Nephron (organoid): ENCODE data around the gene NDFIP1.

Experiments used
- H3K27ac Mint-ChIP-seq, 3 experiments: 2 replicates each; pipeline ENCODE4 v1.8.0; 2020; ENCODE audit warnings: mixed read lengths in 3 of 3, mild to moderate bottlenecking in 2 of 3, moderate library complexity in 1 of 3
- H3K27me3 Mint-ChIP-seq: 2 replicates; pipeline ENCODE4 v1.8.0; 2021; ENCODE audit warnings: low read depth, mild to moderate bottlenecking, moderate library complexity, mixed read lengths
- H3K36me3 Mint-ChIP-seq: 2 replicates; pipeline ENCODE4 v1.8.0; 2020; ENCODE audit warnings: low read depth, mixed read lengths
- H3K4me1 Mint-ChIP-seq: 2 replicates; pipeline ENCODE4 v1.8.0; 2020; ENCODE audit warnings: mixed read lengths
- H3K4me3 Mint-ChIP-seq, 3 experiments: 2 replicates each; pipeline ENCODE4 v1.8.0; 2020; ENCODE audit warnings: mild to moderate bottlenecking in 3 of 3, mixed read lengths in 3 of 3, moderate library complexity in 2 of 3
- H3K9me3 Mint-ChIP-seq: 2 replicates; pipeline ENCODE4 v1.8.0; 2020; ENCODE audit warnings: mixed read lengths
- TF ChIP-seq, protein P1 (sequence below), 3 experiments: fragments of 200-600 bp; sonication (generic); IDR thresholded peaks; one replicate each; pipeline ENCODE4 v1.5.0; 2021; ENCODE audit warnings: antibody characterized with exemption in 3 of 3; ENCODE audit not compliant: unreplicated experiment in 3 of 3

The NDFIP1 gene

DNA sequence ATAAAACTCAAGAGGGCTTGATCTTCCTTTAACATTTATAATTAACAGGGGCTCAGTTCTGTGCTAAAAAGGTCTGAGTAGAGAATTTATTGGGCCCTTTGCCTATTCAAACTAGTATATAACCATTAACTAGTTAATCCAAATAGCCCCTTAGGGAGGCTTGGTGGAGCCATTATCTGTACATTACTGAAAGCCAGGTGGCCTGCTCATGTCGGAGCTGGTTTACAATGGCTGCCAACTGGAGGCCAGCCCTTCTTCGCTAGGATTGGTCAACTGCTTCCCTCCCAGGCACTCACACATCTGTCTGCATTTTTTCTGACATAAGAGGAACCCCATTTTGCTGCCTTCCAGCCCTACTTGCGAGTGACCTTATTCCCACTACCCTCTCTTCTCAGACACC lies 30.4 kb upstream of the NDFIP1 start:
- no peaks in the 10 kb centered on the region for H3K27me3 Mint-ChIP-seq
- peaks cover 4% of the 10 kb centered on the region for H3K36me3 Mint-ChIP-seq
- H3K4me3 Mint-ChIP-seq: no peak overlapping the region
- peaks cover 14% of the 10 kb centered on the region for H3K4me1 Mint-ChIP-seq
- TF ChIP-seq, protein P1, sequence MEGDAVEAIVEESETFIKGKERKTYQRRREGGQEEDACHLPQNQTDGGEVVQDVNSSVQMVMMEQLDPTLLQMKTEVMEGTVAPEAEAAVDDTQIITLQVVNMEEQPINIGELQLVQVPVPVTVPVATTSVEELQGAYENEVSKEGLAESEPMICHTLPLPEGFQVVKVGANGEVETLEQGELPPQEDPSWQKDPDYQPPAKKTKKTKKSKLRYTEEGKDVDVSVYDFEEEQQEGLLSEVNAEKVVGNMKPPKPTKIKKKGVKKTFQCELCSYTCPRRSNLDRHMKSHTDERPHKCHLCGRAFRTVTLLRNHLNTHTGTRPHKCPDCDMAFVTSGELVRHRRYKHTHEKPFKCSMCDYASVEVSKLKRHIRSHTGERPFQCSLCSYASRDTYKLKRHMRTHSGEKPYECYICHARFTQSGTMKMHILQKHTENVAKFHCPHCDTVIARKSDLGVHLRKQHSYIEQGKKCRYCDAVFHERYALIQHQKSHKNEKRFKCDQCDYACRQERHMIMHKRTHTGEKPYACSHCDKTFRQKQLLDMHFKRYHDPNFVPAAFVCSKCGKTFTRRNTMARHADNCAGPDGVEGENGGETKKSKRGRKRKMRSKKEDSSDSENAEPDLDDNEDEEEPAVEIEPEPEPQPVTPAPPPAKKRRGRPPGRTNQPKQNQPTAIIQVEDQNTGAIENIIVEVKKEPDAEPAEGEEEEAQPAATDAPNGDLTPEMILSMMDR (IDR thresholded peaks at IDR 0.05; ENCODE audit: unreplicated experiment in 3 of 3): no peak
- peaks cover 4% of the 10 kb centered on the region for H3K9me3 Mint-ChIP-seq
- peak overlapping the region in 1 of 3 experiments; percentile 50 for H3K27ac Mint-ChIP-seq

- H3K27ac Mint-ChIP-seq: peak overlapping the region in 1 of 3 experiments; percentile 50
- peaks cover 4% of the 10 kb centered on the region for H3K9me3 Mint-ChIP-seq
- H3K4me3 Mint-ChIP-seq: no peak overlapping the region
- H3K4me1 Mint-ChIP-seq: peaks cover 14% of the 10 kb centered on the region
- TF ChIP-seq, protein P1 (IDR thresholded peaks at IDR 0.05; ENCODE audit: unreplicated experiment in 3 of 3): no peak
- peaks cover 4% of the 10 kb centered on the region for H3K36me3 Mint-ChIP-seq
- H3K27me3 Mint-ChIP-seq: no peaks in the 10 kb centered on the region
These were observed 29.9 kb upstream of the NDFIP1 start for GRCh38 chr5:142078706-142079105.

- H3K4me1 Mint-ChIP-seq: peaks cover 18% of the 10 kb centered on the region
- H3K9me3 Mint-ChIP-seq: peaks cover 4% of the 10 kb centered on the region
- H3K36me3 Mint-ChIP-seq: peaks cover 2% of the 10 kb centered on the region
- TF ChIP-seq, protein P1 (IDR thresholded peaks at IDR 0.05; ENCODE audit: unreplicated experiment in 3 of 3): no peak
- no peaks in the 10 kb centered on the region for H3K27me3 Mint-ChIP-seq
- H3K27ac Mint-ChIP-seq: peak overlapping the region in 2 of 3 experiments; percentile 25 to 50
- no peak overlapping the region for H3K4me3 Mint-ChIP-seq
These were observed 29.3 kb upstream of the NDFIP1 start for GRCh38 chr5:142079306-142079721.

DNA sequence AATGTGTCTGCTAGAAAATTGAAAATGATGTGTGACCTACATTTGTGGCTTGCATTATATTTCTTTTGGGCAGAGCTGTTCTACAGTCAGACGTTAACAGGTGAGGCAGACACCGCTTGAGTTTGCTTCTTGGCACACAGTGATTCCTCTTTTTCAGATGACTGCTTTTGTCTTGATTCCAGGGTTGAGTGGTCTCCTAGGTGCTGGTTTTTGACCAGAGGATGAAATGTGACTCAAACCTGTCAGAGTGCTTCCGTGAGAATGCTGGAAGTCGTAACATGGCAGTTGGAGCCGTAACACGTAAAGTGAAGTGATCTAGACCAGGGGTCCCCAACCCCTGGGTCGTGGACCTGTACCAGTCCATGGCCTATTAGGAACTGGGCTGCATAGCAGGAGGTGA lies 28.3 kb upstream of the NDFIP1 start:
- TF ChIP-seq, protein P1 (IDR thresholded peaks at IDR 0.05; ENCODE audit: unreplicated experiment in 3 of 3): no peak
- no peak overlapping the region for H3K4me3 Mint-ChIP-seq
- no peaks in the 10 kb centered on the region for H3K36me3 Mint-ChIP-seq
- peaks cover under 1% of the 10 kb centered on the region for H3K27me3 Mint-ChIP-seq
- peak overlapping the region in 1 of 3 experiments; percentile 9 for H3K27ac Mint-ChIP-seq
- H3K4me1 Mint-ChIP-seq: peaks cover 24% of the 10 kb centered on the region
- H3K9me3 Mint-ChIP-seq: peaks cover 2% of the 10 kb centered on the region

GRCh38 chr5:142082182-142082781 lies 26.3 kb upstream of the NDFIP1 start:
- Mint-ChIP-seq H3K4me3 (no peak overlapping the region), H3K27ac (no peak overlapping the region), H3K36me3 (no peaks in the 10 kb centered on the region), H3K9me3 (peaks cover 2% of the 10 kb centered on the region), H3K27me3 (peaks cover 7% of the 10 kb centered on the region), H3K4me1 (peaks cover 24% of the 10 kb centered on the region)
- TF ChIP-seq, protein P1 (IDR thresholded peaks at IDR 0.05; ENCODE audit: unreplicated experiment in 3 of 3): no peak

- peaks cover 7% of the 10 kb centered on the region for H3K27me3 Mint-ChIP-seq
- H3K27ac Mint-ChIP-seq: no peak overlapping the region
- TF ChIP-seq, protein P1 (IDR thresholded peaks at IDR 0.05; ENCODE audit: unreplicated experiment in 3 of 3): no peak
- H3K9me3 Mint-ChIP-seq: no peaks in the 10 kb centered on the region
- H3K36me3 Mint-ChIP-seq: no peaks in the 10 kb centered on the region
- H3K4me1 Mint-ChIP-seq: peaks cover 34% of the 10 kb centered on the region
- no peak overlapping the region for H3K4me3 Mint-ChIP-seq
These were observed 22.4 kb upstream of the NDFIP1 start for GRCh38 chr5:142086229-142086628.
